GM18502 (cell line): ENCODE measurements around the gene GINS3.
A peak's percentile ranks its signal among the peaks of the same experiment; 100 is the strongest.

Experiments used
- ATAC-seq: cut with Tn5 transposase; IDR thresholded peaks from one replicate; pipeline ENCODE4 v1.9.1; 2021; ENCODE audit warnings: mild to moderate bottlenecking; ENCODE audit not compliant: unreplicated experiment, poor library complexity

The GINS3 gene

DNA sequence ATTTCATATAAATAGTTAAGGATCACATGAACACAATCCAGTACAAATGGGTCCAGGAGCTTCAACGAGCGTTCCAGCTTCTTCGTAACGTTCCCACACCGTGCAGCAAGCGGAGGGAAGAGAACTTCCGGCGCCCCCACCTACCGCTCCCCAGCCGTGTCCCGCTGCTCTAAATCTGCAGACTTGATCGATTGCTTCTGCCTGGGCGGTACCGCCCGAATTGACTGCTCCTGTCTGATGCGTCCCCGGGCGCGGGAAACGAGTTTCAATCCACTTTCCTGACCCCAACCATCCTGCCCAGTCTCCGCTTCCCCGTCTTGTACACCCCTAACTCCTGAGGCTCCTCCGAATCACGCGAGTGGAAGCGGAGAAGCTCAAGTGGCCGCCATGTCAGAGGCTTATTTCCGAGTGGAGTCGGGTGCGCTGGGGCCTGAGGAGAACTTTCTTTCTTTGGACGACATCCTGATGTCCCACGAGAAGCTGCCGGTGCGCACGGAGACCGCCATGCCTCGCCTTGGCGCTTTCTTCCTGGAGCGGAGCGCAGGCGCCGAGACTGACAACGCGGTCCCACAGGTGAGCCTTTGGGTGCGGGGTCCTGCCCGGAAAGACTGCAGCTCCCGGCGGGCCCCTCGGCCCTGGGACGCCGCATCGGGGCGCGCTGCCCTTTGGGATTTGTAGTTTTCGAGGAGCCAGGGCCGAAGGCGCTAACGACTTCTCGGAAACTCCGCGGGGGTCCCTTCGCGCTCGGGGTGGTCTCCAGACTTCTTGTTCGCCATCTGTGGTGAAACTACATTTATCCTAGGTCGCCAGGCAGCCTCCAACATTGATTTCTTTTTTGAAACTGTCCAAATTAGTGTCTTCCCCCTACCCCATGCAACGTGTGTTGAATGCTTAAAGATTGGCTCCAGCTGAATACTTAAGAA lies at the start of gene GINS3:
TSS of gene GINS3 (plus strand) at position 257 of the 923 bp plus-strand sequence. CDS start at position 388, 131 bp downstream.
- ATAC-seq: peak; percentile 96

DNA sequence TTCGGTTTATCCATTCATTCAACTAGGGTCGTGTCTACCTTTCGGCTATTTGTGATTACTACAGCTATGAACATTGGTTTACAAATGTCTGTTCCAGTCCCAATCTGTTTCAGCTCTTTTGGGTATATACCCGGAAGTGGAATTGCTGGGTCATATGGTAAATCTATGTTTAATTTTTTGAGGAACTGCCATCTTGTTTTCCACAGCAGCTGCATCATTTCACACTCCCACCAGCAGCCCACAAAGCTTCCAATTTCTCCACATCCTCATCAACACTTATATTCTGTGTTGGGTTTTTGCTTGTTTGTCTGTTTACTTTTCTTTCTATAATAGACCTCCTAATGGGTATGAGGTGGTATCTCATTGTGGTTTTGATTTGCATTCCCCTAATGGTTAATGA lies 48.7 kb upstream of the GINS3 start:
- no peak for ATAC-seq

DNA sequence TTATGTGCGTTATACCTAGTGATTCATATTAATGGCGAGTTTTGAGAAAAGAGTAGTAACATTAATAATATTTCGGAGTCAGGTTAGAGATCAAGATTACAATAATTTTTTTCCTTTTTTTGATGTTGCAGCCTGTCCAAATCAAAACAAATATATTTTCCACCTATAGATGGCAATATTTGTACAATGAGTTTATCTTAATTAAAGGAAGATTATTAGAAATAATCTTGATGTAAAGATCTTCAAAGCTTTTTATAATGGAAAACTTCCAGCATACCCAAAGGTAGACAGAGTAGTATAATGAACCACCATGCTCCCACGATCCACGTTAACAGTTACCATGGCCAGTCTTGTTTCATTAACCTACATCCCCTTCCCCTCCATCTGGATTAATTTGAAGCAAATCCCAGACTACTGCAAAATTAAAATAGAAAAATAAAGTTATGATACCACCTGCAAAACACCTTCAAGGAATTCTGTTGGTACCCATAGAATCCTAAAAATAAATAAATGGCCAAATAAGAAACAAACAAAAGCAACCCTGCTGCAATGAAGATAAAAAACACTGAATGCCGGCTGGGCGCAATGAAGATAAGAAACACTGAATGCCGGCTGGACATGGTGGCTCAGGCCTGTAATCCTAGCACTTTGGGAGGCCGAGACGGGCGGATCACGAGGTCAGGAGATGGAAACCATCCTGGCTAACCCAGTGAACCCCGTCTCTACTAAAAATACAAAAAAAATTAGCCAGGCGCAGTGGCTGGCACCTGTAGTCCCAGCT lies 46.5 kb upstream of the GINS3 start:
- ATAC-seq: no peak

DNA sequence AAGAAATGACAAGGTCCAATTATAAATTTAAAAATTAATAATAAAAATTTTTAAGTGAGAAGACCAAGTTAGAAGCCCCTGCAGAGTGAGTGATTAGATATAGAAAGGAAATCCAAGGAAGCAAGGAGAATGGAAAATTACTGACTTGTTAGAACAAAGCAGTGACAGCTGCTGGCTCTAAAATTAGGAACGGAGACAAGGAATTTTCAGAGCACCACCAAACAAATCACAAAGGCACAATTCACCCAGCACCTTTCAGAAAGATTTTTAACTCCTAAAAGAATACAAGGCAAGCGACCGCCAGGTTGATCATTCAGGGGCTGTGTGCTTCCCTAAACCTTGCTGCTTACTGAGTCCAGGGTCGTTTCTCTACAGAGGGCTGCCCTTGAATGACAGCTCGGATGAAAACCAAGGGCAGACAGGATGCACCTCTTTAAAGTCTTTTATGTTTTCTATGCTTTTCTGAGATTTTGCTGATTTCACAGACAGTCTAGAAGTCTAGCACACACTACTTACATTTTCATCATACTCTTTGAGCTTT lies 45.4 kb upstream of the GINS3 start:
- ATAC-seq: no peak

DNA sequence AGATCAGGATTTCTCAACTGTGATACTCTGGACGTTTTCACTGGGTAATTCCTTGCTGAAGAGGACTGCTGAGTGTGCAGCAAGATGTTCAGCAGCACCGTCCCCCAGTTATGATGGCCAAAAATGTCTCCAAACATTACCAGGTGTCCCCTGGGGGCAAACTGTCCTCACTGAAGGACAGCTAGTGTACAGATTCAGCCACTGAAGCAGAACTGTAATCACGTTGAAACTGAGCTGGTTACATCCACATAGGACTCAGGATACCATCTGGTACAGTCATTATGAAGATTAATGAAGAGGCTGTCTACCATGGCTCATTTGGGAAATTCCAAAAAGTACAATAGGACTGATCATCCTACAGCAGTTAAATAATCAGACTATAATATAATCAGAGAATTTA lies 43.3 kb upstream of the GINS3 start:
- ATAC-seq: no peak

DNA sequence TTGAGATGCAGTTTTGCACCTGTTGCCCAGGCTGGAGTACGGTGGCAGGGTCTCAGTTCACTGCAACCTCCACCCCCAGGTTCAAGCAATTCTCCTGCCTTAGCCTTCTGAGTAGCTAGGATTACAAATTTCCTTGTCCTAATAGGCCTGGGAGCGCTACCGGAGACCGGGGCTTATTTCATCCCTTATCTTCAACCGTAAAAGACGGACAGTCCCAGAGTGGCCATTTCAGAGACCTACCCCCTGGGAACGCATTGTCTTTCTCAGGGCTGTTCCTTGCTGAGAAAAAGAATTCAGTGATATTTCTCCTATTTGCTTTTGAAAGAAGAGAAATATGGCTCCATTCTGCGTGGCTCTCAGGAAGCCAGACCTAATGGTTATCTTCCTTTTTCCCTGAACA lies 39.6 kb upstream of the GINS3 start:
- ATAC-seq: no peak

DNA sequence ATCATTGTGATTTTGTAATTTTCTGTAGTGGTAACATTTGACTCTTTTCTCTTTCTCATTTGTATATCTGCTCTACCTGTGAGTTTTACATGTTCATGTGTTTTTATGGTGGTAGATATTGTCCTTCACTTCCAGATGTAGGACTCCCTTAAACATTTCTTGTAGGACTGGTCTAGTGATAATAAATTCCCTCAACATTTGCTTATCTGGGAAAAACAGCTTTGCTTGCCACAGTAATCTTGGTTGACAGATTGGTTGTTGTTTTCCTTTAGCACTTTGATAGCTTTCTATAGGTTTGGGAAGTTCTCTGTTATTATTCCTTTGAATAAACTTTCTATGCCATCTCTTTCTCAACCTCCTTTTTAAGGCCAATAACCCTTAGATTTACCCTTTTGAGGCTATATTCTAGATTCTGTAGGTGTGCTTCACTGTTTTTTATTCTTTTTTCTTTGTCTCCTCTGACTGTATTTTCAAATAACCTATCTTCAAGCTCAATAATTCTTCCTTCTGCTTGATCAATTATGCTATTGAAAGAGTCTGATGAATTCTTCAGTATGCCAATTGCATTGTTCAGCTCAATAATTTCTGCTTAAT lies 32.1 kb upstream of the GINS3 start:
- no peak for ATAC-seq

DNA sequence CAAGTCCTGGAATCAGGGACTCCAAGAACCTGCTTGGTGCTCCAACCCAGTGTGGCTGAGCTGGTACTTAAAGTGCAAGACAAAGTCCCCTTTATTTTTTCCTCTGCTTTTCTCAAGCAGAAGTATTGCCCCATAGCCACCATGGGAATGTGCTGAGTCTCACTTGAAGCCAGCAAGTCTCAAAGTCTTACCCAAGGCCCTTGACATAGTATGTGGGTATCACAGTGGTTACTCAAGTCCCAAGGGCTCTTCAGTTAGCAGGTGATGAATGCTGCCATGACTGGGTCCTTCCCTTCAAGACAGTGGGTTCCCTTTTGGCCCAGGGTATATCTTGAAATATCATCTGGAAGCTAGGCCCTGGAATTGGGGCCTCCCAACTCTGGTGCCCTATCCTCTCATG lies 30.5 kb upstream of the GINS3 start:
- ATAC-seq: no peak

DNA sequence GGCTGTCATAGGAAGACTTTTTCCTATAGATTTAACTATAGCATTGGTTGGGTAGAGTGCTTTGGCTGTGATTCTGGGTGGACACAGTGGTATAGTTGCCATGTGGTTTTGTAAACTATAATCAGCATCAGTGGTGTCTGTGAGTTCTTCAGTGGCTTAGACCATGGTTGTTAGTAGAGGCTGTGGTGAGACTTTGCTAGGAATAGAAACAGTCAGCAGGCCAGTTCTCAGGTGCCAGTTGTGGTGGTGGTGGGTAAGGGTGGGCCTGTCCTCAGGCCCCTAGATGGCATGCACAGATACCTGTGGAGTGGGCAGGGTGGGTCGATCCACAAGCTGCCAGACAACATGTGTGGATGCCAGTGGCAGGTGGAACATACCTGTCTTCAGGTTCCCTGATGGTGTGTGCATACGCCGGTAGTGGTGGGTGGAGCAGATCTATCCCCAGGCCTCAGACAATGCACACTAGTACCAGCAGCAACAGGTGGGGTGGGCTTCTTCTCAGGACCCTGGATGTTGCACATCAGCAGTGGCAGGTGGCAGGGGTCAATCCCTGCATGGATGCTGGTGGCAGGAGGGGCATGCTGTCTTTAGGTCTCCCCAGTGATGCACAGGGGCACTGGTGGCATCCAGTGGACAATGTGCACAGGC lies 28.4 kb upstream of the GINS3 start:
- no peak for ATAC-seq

DNA sequence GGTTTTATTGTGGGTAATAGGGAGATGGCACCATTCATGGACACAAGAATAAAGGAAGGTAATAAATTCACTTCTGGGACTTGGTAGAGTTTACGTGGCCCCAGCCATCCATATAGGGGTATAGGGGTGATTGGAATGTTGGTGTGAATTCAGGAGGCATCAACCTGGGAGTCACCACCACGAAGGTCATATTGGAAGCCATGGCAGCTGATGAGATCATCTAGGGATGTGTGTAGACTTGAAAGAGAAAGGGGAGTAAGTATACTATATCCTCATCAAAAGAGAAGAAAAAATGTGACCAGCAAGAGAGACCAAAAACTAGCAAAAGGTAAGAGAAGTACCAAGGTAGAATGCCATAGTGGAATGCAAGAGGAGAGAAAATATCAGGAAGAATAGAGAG lies 26.6 kb upstream of the GINS3 start:
- no peak for ATAC-seq

DNA sequence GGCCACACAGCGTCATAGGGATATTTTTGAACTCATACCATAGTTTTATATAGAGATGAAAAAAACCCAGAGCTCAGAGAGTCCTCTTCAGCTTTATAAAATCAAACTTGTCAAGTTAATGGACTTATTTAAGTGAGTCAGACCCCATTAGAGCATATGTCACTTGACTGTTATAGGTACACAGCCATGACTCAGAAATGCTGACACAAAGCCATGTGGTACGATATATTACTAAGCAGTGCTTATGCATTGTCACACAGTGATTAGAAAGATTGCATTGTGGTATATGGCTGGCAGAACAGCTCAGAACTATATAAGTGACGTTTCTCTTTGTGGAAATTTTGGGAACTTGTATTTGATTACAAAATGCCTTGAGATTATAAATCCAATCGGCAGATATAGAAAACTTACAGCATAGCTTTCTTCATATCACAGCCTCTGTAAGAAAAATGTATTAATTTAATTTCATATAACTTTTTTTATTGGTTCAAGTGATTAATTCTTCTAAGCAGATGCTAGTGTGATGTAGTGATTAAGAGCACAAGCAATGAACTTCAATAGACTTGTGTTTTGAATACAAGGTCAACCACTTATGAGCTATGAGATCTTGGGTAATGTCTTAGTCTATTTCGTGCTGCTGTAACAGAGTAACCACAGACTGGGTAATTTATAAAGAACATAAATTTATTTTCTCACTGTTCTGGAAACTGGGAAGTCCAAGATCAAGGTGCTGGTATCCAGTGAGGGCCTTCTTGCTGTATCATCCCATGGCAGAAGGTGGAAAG lies 25.8 kb upstream of the GINS3 start:
- no peak for ATAC-seq

DNA sequence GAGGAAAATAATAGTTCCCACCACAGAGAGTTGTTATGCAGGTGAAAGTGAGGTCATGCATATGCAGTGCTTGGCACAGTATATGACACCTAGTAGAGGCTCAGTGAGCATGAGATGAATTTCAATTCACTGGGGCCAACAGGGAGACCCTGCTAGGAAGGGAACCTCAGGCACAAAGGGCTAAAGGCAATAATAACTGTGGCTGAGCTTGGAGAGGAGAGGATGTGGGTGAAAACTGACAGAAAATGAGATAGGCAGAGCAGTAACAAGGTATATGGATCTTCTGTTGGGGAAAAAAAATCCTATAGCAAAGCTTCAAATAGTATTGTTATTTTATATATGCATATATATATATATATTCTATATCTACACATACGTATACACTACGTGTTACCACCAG lies 25.0 kb upstream of the GINS3 start:
- no peak for ATAC-seq

DNA sequence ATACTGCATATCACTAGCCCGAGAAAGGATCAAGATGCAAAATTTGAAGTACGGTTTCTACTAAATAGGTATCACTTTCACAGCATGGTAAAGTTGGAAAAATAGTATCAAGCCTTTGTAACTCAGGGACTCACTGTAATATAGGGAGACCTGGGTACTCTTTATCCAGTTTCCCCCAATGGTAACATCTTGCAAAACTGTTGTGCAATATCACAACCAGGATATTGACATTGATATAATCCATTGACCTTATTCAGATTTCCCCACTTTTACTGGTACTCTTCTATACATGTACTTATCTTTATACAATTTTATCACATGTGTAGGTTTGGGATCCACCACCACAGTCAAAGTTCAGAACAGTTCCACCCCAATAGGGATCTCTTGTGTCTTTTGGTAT lies 20.4 kb upstream of the GINS3 start:
- no peak for ATAC-seq

DNA sequence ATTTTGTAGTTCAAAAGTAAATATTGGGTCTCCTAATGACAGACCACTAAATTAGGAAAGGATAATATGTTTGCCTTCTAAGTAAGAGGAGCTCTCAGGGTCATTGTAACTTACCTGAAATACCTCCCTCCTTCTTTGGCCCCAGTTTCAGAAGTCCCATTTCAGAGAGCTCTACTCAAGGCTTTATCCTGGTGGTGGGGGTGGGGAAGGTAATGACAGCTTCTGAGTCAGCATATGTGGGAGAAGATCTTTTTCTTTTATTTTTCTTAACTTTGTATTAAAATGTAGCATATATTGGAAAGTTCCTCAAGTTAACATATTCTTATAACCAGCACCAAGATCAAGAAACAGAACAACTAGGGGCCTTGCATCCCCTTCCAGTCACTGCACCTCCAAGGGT lies 16.9 kb upstream of the GINS3 start:
- ATAC-seq: no peak

DNA sequence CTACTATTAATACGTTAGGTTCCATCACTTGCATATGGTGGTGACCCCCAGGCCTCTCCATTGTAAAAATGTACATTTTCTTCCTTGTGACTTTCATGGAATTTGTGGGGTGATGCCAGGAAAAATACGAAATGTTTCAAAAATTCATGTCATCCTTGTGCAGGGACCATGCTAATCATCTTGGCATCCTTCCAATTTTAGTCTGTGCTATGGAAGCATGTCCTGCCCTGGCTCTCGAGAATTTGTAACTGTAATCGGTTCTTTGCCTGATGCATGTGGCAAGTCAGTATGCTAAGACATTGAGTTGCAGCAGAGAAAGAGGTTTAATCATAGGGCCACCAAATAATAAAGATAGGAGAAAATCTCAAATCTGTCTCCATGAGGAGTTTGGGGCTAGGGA lies 14.3 kb upstream of the GINS3 start:
- no peak for ATAC-seq

DNA sequence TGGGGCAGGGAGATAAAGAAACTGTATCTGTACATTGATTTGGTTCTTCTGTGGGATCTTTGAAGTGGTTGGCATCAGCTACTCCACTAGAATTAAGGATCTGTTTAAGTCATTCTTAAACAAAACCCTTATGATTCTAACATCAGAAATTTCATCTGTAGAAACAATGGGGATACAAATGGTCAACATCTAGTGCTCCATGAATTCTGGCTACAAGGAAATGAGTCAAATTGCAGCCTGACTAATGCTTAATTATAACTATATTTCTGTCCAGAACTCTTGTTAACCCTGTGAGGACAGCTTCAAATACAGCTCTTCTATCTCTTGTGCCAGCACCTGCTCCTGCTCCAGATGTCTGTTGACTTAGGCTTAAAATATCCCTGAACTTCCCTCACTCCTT lies 13.9 kb upstream of the GINS3 start:
- no peak for ATAC-seq

DNA sequence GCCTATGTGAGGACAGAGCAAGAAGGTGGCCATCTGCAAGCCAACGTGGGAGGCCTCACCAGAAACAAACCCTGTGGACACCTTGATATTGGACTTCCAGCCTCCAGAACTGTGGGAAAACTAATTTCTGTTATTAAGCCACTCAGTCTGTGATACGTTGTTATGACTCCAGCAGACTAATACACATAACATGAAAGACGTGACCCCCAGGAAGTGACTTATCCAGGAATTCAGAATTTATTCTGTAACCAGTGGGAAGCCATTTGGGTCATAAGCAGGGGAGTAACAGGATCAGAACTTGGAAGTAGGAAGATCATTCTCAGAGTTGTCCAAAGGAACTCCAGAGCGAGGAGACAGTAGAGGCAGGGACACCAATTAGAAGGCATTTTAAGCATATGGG lies 12.5 kb upstream of the GINS3 start:
- ATAC-seq: no peak

DNA sequence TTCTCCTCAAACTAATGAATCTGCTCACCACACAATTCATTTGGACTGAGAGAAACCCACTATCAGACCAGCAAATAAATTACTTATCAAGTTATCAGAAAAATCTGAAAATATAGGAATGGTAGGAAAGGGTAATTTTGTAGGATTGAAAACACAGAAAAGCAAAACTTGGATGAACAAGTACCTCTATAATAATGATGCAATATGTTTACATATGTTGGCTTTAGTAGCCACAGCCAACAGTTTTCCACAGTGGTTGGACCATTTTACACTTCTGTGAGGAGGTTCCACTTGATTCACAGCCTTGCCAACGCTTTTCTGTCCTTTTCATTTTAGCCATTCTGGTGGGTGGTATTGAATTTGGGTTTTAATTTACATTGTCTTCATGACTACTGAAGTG lies 10.6 kb upstream of the GINS3 start:
- no peak for ATAC-seq

DNA sequence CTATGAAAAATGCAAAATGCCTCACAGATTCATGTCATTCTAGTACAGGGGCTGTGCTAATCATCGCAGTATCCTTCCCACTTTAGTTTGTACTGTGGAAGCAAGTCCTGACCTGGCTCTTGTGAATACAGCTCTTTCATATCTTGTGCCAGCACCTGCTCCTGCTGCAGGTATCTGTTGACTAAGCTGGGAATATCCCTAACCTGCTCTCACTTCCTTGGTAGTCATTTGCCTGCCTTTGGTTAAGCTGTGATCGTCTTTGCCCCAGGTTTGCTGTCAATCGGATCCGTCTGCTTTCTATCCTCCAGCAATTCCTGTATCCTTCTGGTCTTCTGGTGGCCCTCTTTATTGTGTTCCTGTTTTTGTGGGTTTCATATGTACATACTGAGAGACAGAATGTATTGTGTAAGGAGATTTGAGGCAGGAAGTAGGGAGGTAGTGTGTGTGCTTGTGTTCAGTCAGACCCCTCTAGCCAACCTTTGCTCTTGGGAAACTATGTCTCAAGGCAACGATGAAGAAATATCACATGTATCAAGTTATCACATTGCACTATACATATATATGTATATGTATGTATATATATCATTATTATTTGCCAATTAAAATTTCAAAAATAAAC lies 7.7 kb upstream of the GINS3 start:
- ATAC-seq: no peak
